Neural cell (in vitro differentiated cells): Measurements from ENCODE around the gene RSRP1. TPM values are rescaled to one million over a fixed set of nuclear protein-coding genes. Genes with fewer than 3 reads are reported as not detected.

Source experiments
- H2AFZ ChIP-seq: fragments of 200-600, 300-800 bp; sonication (generic), shearing (Covaris generic); 2 replicates; pipeline ENCODE4 v1.6.0; 2014; ENCODE audit warnings: low read depth, mild to moderate bottlenecking, antibody characterized with exemption, low read length, moderate library complexity
- H3F3A ChIP-seq: fragments of 200-600 bp; shearing (Covaris generic); 2 replicates; pipeline ENCODE4 v1.6.1; 2016; ENCODE audit warnings: mild to moderate bottlenecking, moderate library complexity, mixed read lengths, antibody characterized with exemption, low read length; ENCODE audit not compliant: insufficient read depth, poor library complexity, severe bottlenecking
- H3K27ac ChIP-seq: fragments of 200-600, 300-800 bp; sonication (generic), shearing (Covaris generic); 2 replicates; pipeline ENCODE4 v1.5.1; 2014; ENCODE audit warnings: mild to moderate bottlenecking, low read length, moderate library complexity
- H3K27me3 ChIP-seq: fragments of 300-800, 200-600 bp; sonication (generic), shearing (Covaris generic); 2 replicates; pipeline ENCODE4 v1.6.0; 2014; ENCODE audit warnings: mild to moderate bottlenecking, low read depth, low read length, moderate library complexity; ENCODE audit not compliant: insufficient read depth
- H3K36me3 ChIP-seq: fragments of 300-800, 200-600 bp; sonication (generic), shearing (Covaris generic); 2 replicates; pipeline ENCODE4 v1.5.1; 2014; ENCODE audit warnings: mild to moderate bottlenecking, antibody characterized with exemption, low read length, moderate library complexity; ENCODE audit not compliant: insufficient read depth
- H3K4me2 ChIP-seq: fragments of 300-800, 200-600 bp; sonication (generic), shearing (Covaris generic); 2 replicates; pipeline ENCODE4 v1.6.0; 2014; ENCODE audit warnings: mild to moderate bottlenecking, low read length
- H3K4me3 ChIP-seq: fragments of 300-800, 200-600 bp; sonication (generic), shearing (Covaris generic); 2 replicates; pipeline ENCODE4 v1.5.1; 2014; ENCODE audit warnings: mild to moderate bottlenecking, low read length, moderate library complexity
- H3K79me2 ChIP-seq: fragments of 200-600 bp; shearing (Covaris generic); replicated peaks from 2 replicates; pipeline ENCODE4 v1.6.0; 2014; ENCODE audit warnings: mild to moderate bottlenecking, low read length, moderate library complexity; ENCODE audit not compliant: insufficient read depth
- H3K9ac ChIP-seq: fragments of 300-800, 200-600 bp; sonication (generic), shearing (Covaris generic); 2 replicates; pipeline ENCODE4 v1.6.1; 2016; ENCODE audit warnings: mild to moderate bottlenecking, low read length, mixed read lengths
- H3K9me2 ChIP-seq: fragments of 200-600 bp; shearing (Covaris generic); 2 replicates; pipeline ENCODE4 v1.6.1; 2016; ENCODE audit warnings: mild to moderate bottlenecking, low read length, mixed read lengths; ENCODE audit not compliant: insufficient read depth
- H3K9me3 ChIP-seq: fragments of 200-600, 300-800 bp; sonication (generic), shearing (Covaris generic); 2 replicates; pipeline ENCODE4 v1.6.1; 2016; ENCODE audit warnings: mild to moderate bottlenecking, mixed run types, low read length, moderate library complexity, mixed read lengths
- H4K20me1 ChIP-seq: fragments of 200-600 bp; shearing (Covaris generic); 2 replicates; pipeline ENCODE4 v1.6.1; 2016; ENCODE audit warnings: mild to moderate bottlenecking, mixed run types; ENCODE audit not compliant: insufficient read depth
- EP300 ChIP-seq: fragments of 450-650 bp; conservative IDR thresholded peaks from 2 replicates; pipeline ENCODE4 v1.6.1; 2014; ENCODE audit warnings: antibody characterized with exemption, mild to moderate bottlenecking, moderate library complexity; ENCODE audit not compliant: poor library complexity, severe bottlenecking
- EZH2 ChIP-seq: fragments of 200-600, 300-800 bp; shearing (Covaris generic), sonication (generic); IDR thresholded peaks from 2 replicates; pipeline ENCODE4 v1.6.1; 2014; ENCODE audit warnings: antibody characterized with exemption, low read length, borderline replicate concordance, mild to moderate bottlenecking; ENCODE audit not compliant: insufficient read depth, poor library complexity, severe bottlenecking
- MXI1 ChIP-seq: fragments of 450-650 bp; conservative IDR thresholded peaks from 2 replicates; pipeline ENCODE4 v1.6.1; 2014; ENCODE audit warnings: antibody characterized with exemption, mild to moderate bottlenecking; ENCODE audit not compliant: poor library complexity, severe bottlenecking
- POLR2AphosphoS5 ChIP-seq: IDR thresholded peaks from 2 replicates; pipeline ENCODE4 v1.6.1; 2012
- REST ChIP-seq: IDR thresholded peaks from 2 replicates; pipeline ENCODE4 v1.6.1; 2012; ENCODE audit warnings: borderline replicate concordance
- polyA plus RNA-seq: library from polyadenylated mRNA; depleted of rRNA; stranded (reverse); fragments of >200 nt; gene quantifications from 2 replicates; pipeline ENCODE4 v1.2.3, GENCODE V29; 2014
- TF ChIP-seq, protein P1 (sequence below): fragments of 450-650 bp; IDR thresholded peaks from 2 replicates; pipeline ENCODE4 v1.5.1; 2014; ENCODE audit warnings: antibody characterized with exemption, mild to moderate bottlenecking, moderate library complexity; ENCODE audit not compliant: poor library complexity, severe bottlenecking

The RSRP1 gene
- polyA plus RNA-seq, 1 donor from 2014 or later: 152 TPM

GRCh38 chr1:25210728-25211127 is 36.5 kb downstream of the RSRP1 start:
- Histone ChIP-seq H3K36me3 (no peaks in the 10 kb centered on the region), H3F3A (no peaks in the 10 kb centered on the region), H2AFZ (no peak overlapping the region), H3K9me3 (no peaks in the 10 kb centered on the region), H3K4me2 (no peak overlapping the region), H3K9me2 (no peaks in the 10 kb centered on the region), H3K79me2 (no peaks in the 10 kb centered on the region), H3K9ac (no peak overlapping the region), H3K4me3 (no peak overlapping the region), H4K20me1 (no peaks in the 10 kb centered on the region), H3K27me3 (no peaks in the 10 kb centered on the region), H3K27ac (no peak overlapping the region)
- TF ChIP-seq REST: no peak

- Histone ChIP-seq H3K9me2 (no peaks in the 10 kb centered on the region), H3K27me3 (no peaks in the 10 kb centered on the region), H3K27ac (no peak overlapping the region), H3K4me2 (no peak overlapping the region), H3K4me3 (no peak overlapping the region), H3K79me2 (no peaks in the 10 kb centered on the region), H4K20me1 (no peaks in the 10 kb centered on the region), H3K9me3 (no peaks in the 10 kb centered on the region), H3K9ac (no peak overlapping the region), H3F3A (no peaks in the 10 kb centered on the region), H2AFZ (no peak overlapping the region), H3K36me3 (no peaks in the 10 kb centered on the region)
- TF ChIP-seq POLR2AphosphoS5: no peak
- TF ChIP-seq EZH2: no peak
- TF ChIP-seq, protein P1, sequence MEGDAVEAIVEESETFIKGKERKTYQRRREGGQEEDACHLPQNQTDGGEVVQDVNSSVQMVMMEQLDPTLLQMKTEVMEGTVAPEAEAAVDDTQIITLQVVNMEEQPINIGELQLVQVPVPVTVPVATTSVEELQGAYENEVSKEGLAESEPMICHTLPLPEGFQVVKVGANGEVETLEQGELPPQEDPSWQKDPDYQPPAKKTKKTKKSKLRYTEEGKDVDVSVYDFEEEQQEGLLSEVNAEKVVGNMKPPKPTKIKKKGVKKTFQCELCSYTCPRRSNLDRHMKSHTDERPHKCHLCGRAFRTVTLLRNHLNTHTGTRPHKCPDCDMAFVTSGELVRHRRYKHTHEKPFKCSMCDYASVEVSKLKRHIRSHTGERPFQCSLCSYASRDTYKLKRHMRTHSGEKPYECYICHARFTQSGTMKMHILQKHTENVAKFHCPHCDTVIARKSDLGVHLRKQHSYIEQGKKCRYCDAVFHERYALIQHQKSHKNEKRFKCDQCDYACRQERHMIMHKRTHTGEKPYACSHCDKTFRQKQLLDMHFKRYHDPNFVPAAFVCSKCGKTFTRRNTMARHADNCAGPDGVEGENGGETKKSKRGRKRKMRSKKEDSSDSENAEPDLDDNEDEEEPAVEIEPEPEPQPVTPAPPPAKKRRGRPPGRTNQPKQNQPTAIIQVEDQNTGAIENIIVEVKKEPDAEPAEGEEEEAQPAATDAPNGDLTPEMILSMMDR: no peak
- TF ChIP-seq MXI1: no peak
- no peak for TF ChIP-seq EP300
- no peak for TF ChIP-seq REST
Measured at GRCh38 chr1:25209516-25209915, 37.7 kb downstream of the RSRP1 start.
